Esophagus muscularis mucosa (tissue), 3 donors: Measurements from ENCODE around the gene ZNF438.

Experiments
- CTCF ChIP-seq, 3 experiments: fragments of 200-600 bp in 2 of 3; fragments of 450-650 bp in 1 of 3; sonication (generic) in 2 of 3; IDR thresholded peaks; one replicate each; pipeline ENCODE4 v1.5.1; 2017 to 2019; ENCODE audit warnings: antibody characterized with exemption in 3 of 3, mild to moderate bottlenecking in 2 of 3, moderate library complexity in 1 of 3
- POLR2A ChIP-seq: fragments of 450-650 bp; IDR thresholded peaks from one replicate; pipeline ENCODE4 v1.6.1; 2017; ENCODE audit warnings: antibody characterized with exemption, moderate library complexity, mild to moderate bottlenecking, low read depth

GRCh38 chr10:30821994-30822692 lies 209.5 kb downstream of the ZNF438 start:
- TF ChIP-seq POLR2A (no peak), CTCF (IDR thresholded peaks at IDR 0.05) (no peak)
